HFF-Myc (cell line): Measurements from ENCODE around the gene CISTR.

ENCODE experiments used
- DNase-seq: peaks from one replicate; pipeline ENCODE4 v3.0.0-alpha.2; 2011; ENCODE audit warnings: low read depth; ENCODE audit errors: extremely low read depth
- H3K4me3 ChIP-seq: replicated peaks from 2 replicates; pipeline ENCODE4 v1.5.1; 2011; ENCODE audit warnings: low read depth, mild to moderate bottlenecking, control low read depth, low read length
- CTCF ChIP-seq: IDR thresholded peaks from 2 replicates; pipeline ENCODE4 v1.5.1; 2012; ENCODE audit warnings: mild to moderate bottlenecking, low read depth, low read length, control low read depth; ENCODE audit errors: missing control alignments

The CISTR gene

GRCh38 chr12:53777936-53778644 lies 26.3 kb upstream of the CISTR start:
- no peak overlapping the region for H3K4me3 ChIP-seq
- DNase-seq, result no peak
- TF ChIP-seq CTCF, result no peak

- DNase-seq, result no peak
- no peak for TF ChIP-seq CTCF
These were observed 25.6 kb upstream of the CISTR start for GRCh38 chr12:53777412-53777811.

GRCh38 chr12:53776872-53777271 lies 25.1 kb upstream of the CISTR start:
- TF ChIP-seq CTCF, result no peak
- H3K4me3 ChIP-seq, result no peak overlapping the region
- no peak for DNase-seq

More at GRCh38 chr12:53777412-53777811, 25.6 kb upstream of the CISTR start:
- no peak overlapping the region for H3K4me3 ChIP-seq

DNA sequence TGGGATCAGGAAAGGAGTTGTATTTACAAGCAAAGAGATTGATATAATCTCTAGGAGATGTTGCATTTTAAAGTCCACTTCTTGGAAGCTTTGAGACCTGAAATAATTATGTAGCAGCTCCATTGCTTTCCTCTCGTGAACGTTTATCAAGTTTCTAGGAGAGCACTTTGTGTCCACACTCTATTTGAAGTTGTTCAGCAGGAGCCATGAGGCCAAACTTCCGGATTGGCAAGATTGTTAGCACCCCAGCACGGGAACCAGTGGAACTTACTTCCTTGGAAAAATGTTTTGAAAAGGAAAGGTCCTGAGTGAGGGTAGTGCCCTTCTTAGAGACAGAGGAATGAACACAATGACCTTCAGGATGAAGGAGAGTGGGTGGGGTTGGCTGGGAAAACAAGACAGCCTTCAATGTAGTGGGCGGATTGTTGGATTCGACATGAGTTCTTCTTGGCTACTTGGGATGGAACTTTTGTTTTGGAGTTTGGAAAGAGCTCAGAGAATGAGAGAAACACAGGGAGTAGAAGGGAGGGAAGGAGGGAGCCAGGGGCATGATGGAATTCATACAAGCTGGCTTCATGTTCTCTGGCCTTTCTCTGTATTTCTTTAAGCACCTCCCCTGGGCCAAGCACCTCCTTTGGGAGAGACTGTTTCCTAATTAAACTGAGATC lies 23.8 kb upstream of the CISTR start:
- DNase-seq, result no peak
- no peak overlapping the region for H3K4me3 ChIP-seq
- no peak for TF ChIP-seq CTCF

GRCh38 chr12:53770281-53770680 lies 18.5 kb upstream of the CISTR start:
- DNase-seq, result peak; percentile 73
- no peak overlapping the region for H3K4me3 ChIP-seq
- no peak for TF ChIP-seq CTCF

GRCh38 chr12:53768976-53769375 lies 17.2 kb upstream of the CISTR start:
- TF ChIP-seq CTCF, result no peak
- DNase-seq, result no peak
- no peak overlapping the region for H3K4me3 ChIP-seq
